Mucosa of gallbladder (tissue), 1 donor: ENCODE data around the gene CCKAR. TPM values are rescaled to one million over a fixed set of nuclear protein-coding genes. Genes with fewer than 3 reads are reported as not detected.
"Not testable (repeated sequence)": the region's sequence is repeated elsewhere in the genome, so short reads cannot be mapped to it uniquely, and the experiment has no call there.

ENCODE experiments used
- DNase-seq: peaks from one replicate; pipeline ENCODE4 v3.0.0-alpha.2; 2020; ENCODE audit warnings: low spot score
- total RNA-seq: library from RNA; stranded (reverse); gene quantifications from one replicate; pipeline ENCODE4 v1.2.1, GENCODE V29; 2021
- donor health status: DM: no; HTN: no; CAD: no.

Gene CCKAR, protein sequence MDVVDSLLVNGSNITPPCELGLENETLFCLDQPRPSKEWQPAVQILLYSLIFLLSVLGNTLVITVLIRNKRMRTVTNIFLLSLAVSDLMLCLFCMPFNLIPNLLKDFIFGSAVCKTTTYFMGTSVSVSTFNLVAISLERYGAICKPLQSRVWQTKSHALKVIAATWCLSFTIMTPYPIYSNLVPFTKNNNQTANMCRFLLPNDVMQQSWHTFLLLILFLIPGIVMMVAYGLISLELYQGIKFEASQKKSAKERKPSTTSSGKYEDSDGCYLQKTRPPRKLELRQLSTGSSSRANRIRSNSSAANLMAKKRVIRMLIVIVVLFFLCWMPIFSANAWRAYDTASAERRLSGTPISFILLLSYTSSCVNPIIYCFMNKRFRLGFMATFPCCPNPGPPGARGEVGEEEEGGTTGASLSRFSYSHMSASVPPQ
- total RNA-seq, result 68.5 TPM

DNA sequence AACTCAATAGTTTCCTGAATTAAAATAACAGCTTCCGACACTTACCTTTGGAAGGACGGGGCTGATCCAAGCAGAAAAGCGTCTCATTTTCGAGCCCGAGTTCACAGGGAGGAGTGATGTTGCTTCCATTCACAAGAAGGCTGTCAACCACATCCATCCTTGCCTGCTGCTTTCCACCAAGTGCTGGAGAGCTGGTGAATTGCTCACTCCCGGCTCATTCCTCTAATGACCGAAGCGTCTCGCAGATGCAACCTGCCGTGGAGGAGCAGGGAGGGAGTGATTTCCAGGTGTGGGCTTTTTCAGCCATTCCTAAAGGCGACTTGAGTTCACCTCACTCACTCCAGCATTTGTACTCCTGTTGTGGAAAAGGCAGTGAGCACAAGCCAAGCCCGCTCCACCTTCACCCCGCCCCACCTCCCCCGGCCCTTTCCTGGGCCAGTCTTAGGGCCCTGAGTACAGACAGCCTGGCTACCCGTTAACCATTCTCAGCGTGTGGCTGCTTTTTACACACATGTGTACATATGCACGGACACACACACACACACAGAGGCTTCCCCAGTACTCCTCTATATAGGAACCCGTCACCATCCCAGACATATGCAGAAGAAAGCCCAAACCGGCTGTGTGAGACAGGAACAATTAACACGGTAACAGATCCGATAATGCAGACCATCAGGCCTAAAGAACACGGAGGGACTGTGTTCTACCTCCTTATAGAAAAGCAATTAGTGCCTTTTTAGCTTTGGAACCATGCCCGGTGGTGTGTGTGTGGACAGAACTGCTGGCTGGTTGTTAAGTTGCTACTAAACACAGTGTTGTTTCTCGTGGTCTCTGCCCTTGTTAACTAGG, at the start of gene CCKAR:
CCKAR (minus strand) TSS at position 374 of the 849 bp plus-strand sequence; CDS start at position 157, 217 bp downstream.
- no peak for DNase-seq

DNA sequence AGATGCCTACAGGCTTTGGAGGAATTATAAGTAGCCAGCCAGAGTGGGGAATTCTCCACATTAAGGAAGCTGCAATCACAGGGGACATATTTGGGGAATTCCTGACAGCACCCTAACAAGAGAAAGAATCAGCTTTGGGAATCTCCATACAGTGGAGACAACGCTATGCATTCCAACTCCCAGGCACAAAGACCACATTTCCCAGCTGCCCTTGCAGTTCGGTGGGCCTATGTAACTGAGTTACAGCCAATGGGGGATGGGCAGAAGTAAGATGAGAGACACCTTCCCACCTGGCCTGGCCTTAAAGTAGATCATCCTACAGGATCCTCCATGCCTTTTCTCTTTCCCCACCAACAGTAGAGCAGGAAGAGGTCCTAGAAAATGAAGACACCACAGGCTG, 43.4 kb upstream of the CCKAR start:
- no peak for DNase-seq

DNA sequence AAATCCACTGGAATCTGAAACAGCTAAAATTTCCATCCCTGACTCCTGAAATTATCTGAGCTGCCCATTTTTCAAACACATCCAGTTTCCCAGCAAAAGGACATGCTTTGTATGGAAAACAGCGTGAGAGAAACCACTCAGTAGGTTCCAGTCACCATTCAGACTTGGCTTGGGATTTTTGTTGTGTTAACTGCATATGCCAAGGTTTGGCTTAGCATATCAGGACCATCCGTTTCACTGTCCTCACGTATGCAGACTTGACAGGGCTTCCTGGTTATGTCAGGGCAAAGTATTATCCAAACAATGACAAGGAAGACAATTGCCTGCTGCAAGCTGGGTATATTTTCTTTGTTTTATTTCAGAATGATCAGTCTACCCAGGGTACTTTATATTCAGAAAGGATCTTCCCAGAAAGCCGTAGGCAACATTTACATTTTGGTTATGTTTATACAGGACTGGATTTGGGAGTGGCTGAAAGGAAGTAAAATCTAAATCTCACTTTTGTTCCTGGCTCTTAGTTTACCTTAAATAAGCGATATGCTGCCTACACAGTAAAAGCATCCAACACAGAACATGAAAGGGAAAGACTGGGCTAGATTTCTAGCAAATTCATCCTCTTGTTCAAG, 41.3 kb upstream of the CCKAR start:
- no peak for DNase-seq

DNA sequence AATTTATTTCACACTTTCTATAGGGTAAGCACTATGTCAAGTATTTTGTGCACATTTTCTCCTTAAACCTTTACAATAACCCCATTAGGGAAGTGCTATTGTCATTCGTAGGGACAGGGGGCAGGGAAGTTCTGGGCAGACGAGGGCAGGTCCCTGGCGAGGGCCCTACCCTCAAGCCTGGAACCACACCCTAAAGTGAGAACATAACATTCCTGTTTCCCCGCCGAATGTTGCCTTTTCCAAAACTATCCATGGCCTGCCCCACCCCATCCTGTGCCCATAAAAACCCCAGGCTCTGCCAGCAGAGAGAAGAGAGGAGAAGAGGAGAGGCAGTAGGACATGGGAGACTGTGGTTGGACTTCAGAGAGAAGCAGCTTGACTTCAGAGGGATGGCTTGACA, 39.8 kb upstream of the CCKAR start:
- DNase-seq, result no peak

DNA sequence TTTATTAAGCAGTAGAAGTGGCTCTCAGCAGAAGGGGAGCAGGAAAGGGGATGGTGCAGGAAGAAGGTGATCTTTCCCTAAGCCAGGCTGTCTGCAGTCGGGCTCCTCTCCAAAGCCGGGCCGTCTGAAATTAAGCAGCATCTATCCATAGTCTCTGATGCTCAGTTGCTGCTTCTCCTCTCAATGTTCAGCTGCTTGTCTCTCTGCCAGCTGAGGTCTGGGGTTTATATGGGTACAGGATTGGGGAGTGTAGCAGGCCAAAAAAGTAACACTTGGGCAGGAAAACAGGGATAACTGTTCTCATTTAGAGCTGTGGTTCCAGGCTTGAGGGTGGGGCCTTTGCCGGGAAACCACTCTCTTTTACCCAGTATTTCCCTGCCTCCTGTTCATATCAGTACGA, 39.2 kb upstream of the CCKAR start:
- DNase-seq, result no peak

DNA sequence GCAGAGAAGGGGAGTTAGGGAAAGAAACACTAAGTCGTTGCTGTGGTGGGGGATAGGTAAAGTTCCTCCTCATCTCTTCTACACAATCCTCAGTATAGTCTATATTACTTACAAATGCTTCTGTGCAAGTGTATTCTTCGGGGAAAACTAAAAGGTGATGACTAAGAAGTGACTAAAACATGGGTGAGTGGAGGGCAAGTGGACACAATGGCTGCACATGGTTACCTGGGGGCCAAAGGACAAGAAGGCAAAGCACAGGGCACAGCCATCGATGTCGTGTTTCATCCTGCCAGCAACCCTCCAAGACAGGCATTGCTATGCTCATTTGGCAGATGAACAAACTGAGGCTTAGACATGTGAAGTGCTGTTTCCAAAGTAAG, 35.5 kb upstream of the CCKAR start:
- DNase-seq, result no peak

DNA sequence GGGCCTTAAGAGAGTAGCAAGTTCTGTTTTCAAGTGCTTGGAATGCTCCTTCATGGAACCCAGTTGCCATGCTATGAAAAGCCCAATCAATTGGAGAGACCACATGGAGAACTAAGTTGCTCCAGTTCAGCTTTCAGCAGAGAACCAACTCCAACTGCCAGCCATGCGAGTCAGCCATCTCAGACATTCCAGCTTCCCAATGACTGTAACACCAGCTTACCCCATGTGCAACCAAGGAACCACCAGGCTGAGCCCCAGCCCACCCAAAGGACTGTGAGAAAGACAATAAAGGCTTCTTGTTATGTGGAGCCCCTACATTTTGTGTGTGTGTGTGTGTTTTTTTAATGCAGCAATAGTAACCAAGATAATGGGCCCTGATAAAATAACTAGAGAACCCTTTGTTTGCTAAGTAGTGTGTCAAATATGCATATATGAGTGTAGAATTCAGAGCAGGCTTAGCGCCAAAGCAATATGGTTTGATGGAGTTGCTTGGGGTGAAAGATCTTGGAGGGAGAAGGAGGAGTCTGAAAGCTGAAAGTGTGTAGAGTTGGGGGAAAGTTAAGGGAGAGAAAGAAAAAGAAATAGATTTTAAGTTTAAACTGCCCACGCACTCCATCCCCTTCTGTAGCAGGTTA, 35.0 kb upstream of the CCKAR start:
- DNase-seq, result no peak

DNA sequence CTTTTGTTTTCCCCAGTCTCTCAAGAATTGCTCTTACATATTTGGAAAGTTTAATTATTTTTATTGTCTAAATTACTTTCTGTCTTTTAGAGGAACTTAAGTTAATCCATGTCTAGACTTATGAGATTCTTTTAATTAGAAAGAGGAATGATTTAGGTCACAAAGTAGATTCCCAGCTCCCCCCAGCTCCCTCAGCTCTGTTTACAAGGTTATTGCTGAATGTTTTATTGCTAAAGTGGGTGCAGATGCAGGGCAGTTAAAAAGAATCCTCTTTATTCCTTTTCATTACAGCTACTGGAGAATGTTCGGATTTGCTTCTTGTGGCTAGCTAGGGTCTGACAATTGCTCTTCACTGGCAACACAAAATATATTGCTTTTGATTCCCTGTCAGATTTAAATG, 33.7 kb upstream of the CCKAR start:
- DNase-seq, result no peak

DNA sequence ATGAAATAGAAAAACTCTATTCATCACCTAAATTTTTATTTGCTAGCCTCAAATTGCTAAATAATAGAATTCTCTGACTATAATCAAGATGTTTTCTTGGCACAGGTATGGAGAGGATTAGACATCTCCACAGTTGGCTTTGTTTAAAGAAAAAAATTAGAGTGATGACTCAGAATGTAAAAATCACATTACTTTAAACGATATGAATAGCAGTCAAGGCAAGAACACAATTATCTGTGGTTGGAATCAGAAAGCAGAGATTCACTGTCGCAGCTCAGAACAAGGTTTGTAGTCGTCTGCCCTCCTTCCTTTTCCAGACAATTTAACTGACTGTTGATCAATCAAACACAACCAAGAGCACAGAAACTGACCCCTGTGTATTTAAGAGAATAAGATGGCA, 32.2 kb upstream of the CCKAR start:
- DNase-seq, result no peak

DNA sequence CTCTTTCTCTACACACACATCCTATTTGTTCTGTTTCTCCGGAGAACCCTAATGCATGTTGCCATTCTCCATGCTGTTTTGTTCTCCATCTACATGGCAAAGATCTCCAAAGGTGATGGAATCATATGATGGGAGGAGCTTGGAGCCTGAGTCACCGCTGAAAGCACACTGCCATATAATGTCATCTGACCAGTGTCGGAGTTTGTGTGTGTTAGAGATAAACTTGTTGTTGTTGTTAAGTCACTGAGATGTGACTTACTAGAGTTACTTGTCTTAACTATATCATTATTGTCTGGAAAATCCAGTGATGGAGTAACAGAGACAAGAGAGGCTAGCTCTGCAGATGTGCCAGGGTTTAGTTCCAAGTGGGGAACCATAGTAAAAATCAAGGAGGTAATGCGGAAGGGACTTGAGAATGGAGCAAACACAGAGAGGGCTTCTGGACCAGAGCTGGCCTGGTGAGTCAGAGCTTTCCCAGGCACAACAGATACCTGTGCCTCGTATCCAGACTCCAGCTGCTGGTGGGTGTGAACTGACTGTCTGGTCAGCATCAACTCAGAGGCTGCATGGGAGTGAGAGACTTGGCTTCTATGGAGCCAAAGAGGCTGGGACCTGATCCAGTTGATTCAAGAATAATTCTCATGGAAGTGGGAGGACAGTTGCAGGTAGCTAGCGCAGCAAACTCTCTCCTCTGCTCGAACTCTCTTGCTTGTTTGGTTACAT, 30.6 kb upstream of the CCKAR start:
- no peak for DNase-seq

DNA sequence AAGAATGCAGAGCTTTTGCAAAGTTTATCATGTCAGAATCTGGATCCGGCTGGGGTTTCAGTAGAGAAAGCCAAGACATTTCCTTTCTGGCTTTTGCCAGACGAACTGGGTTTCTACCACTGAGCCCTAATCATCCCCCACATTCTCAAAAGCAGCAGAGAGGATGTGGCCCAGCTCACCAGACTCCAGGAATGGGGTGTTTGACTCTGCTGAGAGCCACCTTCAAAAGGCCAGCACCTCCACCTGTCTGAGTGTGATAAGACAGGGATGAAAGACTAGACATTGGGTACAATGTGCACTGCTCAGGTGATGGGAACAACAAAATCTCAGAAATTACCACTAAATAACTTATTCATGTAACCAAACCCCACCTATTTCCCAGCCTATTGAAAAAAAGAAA, 25.7 kb upstream of the CCKAR start:
- no peak for DNase-seq

DNA sequence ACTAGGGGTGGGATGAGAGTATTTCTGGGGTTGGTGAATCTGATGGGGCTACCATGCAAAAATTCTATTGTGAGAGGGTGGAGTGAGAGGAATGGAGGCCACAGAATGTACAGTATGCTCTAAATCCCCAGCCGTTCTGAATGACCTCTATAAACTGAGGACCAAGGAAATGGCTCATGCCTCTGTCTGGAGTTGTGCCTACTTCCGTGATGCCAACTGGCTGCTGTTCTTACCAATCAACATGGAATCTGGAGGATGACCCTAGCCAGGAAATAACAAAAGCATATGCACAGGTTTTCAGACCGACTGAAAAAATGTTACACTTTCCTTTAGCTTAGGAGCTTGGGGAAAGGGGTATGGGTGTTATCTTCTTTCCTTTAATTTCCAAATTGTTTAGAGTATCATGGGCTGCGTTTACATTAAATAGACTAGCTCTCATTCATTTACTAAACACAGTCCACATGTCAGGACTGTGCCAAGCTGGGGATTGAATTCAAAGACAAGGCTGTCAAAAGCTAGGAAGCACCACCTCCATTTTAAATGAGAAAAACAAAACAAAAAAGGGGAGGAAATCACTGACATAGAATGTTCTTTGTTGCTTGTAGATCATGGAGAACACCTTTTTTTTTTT, 20.2 kb upstream of the CCKAR start:
- no peak for DNase-seq

DNA sequence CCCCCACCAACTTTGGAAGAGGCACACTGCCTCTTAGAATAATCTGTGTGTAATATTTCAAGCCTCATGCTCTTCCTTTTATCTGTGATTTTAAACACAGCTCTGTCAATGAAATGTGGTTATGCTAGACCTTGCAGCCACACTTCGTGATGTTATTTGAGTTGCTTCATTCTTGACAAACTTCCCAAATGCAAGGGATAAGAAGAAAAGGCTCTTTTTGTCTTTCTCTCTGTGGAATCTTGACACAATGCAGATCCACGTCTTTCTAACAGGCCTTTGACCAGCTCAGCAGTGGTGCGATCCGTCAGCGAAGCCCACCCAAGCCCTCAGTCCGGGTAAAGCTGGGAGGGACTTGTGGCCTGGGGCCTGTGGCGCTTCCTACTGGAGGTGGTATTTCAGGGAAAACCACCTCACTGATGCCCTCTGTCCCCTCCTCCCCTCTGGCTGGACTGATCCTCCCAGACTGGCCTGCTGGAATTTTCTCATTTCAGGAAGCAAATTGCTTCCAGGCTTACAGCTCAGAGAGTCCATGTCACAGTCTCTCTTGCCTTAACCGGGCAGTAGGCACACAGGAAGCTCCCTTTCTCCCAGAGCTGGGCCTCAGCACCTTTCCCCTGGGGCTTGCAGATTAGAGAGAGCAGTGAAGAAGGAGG, 19.5 kb upstream of the CCKAR start:
- no peak for DNase-seq

DNA sequence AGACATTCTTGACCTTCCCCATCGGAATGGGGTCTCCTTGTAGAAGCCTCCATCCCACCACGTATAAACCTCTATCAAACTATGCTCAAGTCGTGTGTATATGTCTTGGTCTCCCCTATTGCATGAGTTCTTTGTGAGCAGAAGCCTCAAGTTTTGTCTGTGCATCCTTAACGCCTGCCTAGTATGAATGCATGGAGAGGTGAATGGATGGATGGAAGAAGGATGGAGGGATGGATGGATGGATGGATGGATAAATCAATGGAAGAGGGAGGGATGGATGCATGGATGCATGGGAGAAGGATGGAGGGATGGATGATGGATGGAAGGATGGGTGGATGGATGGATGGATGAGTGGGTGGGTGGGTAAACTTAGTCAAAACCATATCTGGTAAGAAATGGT, 17.0 kb upstream of the CCKAR start:
- DNase-seq, result no peak

DNA sequence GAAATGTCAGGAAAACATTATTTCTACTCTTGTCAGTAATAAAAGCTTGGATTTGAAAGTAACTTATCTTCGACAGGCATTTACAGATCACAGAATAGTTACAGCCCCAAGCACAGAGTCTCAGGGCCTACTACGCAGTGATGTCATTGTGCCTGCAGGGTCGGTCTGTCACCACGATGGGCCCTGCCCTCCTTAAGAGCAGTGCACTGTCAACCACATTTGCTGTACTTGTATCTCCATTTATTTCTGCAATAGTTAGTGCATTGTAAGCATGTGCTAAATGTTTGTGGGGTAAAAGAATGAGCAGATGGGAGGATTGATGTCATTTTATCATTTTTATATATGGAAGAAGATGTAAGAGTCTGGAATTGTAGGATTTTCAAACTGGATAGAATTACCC, 13.6 kb upstream of the CCKAR start:
- DNase-seq, result no peak

DNA sequence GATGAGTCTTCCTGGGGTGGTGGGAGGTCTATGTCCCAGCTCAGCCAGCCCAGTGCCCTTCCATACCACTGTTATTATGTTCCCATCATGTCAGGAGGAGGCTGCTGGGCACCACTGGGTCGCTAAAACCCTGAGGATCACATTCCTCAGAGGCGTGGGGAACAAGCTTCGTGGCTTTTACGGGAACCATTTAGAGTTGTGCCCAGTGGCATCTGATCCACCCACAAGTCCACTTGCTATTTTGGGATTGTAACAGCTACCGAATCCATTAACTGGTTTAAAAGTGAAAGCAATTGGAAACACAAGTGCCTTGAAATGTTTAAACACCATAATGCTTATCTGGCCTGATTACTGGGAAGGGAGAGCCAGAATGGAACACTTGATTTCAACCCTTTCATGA, 13.1 kb upstream of the CCKAR start:
- DNase-seq, result no peak

DNA sequence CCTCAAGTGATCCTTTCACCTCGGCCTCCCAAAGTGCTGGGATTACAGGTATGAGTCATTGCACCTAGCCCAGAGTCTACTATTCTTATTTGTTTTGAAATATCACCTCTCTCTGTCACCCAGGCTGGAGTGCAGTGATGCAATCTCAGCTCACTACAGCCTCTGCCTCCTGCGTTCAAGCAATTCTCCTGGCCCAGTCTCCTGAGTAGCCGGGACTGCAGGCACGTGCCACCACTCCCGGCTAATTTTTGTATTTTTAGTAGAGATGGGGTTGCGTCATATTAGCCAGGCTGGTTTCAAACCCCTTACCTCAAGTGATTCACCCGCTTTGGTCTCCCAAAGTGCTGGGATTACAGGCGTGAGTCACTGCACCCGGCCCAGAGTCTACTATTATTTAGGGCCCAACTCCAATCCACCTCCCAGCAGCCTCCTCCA, 10.3 kb upstream of the CCKAR start:
- DNase-seq, result not testable (repeated sequence)

DNA sequence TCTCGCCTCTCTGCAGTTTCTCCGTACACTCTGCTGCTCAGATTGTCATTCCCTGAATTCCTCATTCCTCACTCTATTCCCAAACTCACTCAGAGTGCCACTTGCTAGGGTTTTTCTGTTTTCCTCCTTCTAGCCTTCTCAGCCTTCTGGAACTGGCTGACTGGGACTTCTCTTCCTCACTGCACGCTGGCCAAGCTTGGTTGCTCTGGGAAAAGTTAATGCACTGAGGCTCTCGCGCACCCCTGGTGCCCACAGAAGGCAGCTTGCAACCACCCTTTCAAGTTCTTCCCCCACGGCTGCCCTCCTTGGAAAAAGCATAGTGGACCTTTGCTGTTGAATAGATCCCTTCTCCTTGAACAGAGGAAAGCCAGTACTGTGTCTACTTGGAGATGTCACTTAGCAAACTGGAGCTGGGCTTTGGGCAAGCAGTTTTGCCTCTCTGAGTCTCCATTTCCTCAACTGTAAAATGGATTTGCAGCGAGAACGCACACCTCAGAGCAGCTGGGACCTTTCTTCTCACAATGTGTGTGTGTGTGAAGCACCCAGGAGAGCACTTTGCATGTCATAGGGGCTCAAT, 6.0 kb upstream of the CCKAR start:
- DNase-seq, result no peak

DNA sequence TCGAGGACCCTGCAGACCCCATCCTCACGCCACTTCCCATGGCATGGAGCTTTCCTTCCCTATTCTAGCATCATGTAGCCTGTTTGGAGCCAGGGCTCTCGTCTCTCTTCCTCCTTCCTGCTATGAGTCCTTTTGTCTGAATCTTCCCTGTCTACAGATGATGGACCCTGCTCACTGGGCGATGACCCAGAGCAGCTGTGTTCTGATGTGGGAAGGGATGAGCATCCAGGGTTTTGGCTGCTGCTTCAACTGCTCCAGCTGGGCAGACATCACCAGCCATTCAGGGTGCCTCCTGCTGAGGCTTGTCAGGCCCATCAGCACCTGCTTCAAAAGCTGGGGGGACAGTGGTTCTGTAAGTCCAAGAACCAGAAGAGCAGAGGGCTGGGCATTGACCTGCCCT, 3.2 kb upstream of the CCKAR start:
- no peak for DNase-seq
